Measurements from ENCODE around the gene SPDYE1.
"Not testable (repeated sequence)": the region's sequence is repeated elsewhere in the genome, so short reads cannot be mapped to it uniquely, and the experiment has no call there.

The SPDYE1 gene

DNA sequence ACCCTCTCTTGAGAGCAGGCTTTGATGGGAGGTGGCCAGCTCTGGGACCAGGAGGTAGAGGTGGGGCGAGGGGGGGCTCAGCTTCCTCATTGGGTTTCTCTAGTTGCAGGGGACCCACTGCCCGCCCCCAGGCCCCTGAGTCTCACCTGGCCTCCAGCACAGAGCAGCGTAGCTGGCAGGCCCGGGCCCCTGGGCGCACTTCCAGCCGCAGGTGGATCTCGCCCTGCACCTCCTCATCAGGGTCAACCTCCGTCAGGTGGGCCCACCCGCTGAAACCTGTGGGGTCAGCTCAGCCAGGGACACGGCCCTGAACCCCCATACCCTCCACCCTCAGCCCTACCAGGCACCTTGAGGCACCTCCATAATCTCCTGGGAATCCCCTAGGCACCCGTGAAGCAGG lies 28.1 kb upstream of the SPDYE1 start:
- H3K36me3 ChIP-seq: peaks cover 0 to 17% (median 0%) of the 10 kb centered on the region in 3 donors
- intact Hi-C loops (cut with DNase I; ENCODE audit: low total_unique reads); DNase-seq; H3K27ac ChIP-seq; H3K9me3 ChIP-seq; H3K4me1 ChIP-seq; H3K4me3 ChIP-seq; H3K27me3 ChIP-seq: not testable (repeated sequence)

DNA sequence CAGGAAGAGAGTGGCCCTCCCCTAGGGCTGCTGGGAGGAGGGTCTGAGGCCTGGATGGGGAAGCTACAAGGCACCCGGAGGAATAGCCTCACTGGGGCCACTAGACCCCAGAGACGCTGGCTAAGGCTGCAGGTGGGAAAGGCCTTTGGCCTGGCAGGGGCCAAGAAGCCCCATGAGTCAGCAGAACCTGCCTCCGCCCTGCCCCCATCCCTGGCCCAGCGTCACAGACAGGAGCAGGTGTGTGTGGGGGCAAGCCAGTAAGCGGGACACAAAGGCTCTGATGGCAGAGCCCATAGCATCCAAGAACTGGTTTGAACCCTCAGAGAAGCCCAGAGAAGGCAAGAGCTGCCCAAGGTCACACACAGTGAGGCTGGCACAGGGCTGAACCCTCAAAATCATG lies 27.0 kb upstream of the SPDYE1 start:
- H3K9me3 ChIP-seq; H3K27ac ChIP-seq; H3K4me3 ChIP-seq; H3K27me3 ChIP-seq; H3K4me1 ChIP-seq; intact Hi-C loops (cut with DNase I; ENCODE audit: low total_unique reads); DNase-seq: not testable (repeated sequence)
- peaks cover 0 to 11% (median 0%) of the 10 kb centered on the region in 3 donors for H3K36me3 ChIP-seq

DNA sequence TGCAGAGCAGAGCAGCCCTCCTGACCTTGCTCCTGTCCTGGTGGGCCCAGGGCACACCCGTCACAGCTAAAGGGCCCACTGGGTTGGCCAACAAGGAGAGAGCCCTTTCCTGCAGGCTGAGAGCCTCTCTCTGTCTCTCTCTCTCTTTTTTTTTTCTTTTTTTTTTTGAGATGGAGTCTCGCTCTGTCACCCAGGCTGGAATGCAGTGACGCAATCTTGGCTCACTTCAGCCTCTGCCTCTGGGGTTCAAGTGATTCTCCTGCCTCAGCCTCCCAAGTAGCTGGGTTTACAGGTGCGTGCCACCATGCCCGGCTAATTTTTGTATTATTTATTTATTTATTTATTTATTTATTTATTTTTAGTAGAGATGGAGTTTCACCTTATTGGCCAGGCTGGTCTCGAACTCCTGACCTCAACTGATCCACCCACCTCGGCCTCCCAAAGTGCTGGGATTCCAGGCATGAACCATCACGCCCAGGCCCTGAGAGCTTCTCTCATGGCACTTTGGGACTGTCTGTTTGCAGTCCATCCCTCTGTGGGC lies 23.6 kb upstream of the SPDYE1 start:
- H3K36me3 ChIP-seq; H3K9me3 ChIP-seq; DNase-seq; intact Hi-C loops (cut with DNase I; ENCODE audit: low total_unique reads); H3K27ac ChIP-seq; H3K4me1 ChIP-seq; H3K4me3 ChIP-seq; H3K27me3 ChIP-seq: not testable (repeated sequence)

DNA sequence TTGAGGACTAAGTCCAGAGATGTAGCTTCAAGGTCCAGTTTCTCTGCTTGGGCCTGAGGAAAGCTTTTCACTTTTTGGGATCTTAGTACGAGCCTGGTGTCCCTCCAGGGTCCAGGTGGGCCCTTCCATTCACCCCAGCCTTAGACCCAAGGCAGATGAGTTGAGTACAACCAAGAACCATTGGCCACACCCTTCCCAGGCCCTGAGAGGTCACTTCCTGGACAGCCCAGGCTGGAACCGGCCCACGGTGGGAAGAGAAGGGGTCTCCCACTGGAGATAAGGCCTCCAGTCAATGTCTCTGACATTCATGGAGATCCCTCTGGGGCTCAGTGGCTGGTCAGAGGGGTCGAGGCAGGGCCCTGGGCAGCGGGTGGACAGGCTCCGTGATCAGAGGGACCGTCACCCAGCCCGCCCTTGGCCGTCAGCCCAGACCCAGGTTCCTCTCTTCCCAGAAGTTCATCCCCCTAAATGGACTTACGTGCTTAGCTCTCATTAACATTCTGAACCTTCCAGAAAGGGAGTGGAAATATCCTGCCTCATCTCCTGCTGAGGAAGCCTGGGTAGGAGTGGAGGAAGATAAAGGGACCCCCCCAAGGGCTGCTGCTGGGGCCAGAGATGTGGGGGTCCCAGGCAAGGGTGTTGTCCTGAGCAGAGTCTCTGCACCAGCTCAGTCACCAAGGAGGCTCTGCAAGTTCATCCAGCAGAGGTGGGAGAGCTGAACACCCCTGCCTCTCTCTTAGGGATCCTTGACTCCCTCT lies 22.8 kb upstream of the SPDYE1 start:
- H3K4me3 ChIP-seq; H3K4me1 ChIP-seq; H3K36me3 ChIP-seq; H3K27ac ChIP-seq; DNase-seq; H3K27me3 ChIP-seq; intact Hi-C loops (cut with DNase I; ENCODE audit: low total_unique reads); H3K9me3 ChIP-seq: not testable (repeated sequence)

DNA sequence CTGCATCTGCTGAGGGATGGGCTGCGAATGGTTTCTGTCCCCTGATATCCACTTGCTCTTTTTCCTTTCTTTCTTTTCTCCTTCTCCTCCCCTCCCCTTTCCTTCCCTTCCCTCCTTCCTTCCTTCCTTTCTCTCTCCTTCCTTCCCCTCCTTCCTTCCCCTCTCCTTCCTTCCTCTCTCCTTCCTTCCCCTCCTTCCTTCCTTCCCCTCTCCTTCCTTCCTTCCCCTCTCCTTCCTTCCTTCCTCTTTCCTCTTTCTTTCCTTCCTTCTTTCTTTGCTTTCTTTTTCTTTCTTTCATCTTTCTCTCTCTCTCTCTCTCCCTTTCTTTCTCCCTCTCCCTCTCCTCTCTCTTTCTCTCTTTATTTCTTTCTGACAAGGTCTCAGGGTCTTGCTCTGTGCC lies 20.2 kb upstream of the SPDYE1 start:
- no peaks in the 10 kb centered on the region for H3K27me3 ChIP-seq
- H3K9me3 ChIP-seq: no peaks in the 10 kb centered on the region
- intact Hi-C loops (cut with DNase I; ENCODE audit: low total_unique reads): no loop called here
- no peak overlapping the region for H3K4me3 ChIP-seq
- TF ChIP-seq, protein P1, sequence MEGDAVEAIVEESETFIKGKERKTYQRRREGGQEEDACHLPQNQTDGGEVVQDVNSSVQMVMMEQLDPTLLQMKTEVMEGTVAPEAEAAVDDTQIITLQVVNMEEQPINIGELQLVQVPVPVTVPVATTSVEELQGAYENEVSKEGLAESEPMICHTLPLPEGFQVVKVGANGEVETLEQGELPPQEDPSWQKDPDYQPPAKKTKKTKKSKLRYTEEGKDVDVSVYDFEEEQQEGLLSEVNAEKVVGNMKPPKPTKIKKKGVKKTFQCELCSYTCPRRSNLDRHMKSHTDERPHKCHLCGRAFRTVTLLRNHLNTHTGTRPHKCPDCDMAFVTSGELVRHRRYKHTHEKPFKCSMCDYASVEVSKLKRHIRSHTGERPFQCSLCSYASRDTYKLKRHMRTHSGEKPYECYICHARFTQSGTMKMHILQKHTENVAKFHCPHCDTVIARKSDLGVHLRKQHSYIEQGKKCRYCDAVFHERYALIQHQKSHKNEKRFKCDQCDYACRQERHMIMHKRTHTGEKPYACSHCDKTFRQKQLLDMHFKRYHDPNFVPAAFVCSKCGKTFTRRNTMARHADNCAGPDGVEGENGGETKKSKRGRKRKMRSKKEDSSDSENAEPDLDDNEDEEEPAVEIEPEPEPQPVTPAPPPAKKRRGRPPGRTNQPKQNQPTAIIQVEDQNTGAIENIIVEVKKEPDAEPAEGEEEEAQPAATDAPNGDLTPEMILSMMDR (IDR thresholded peaks at IDR 0.05): no peak
- no peak overlapping the region for H3K27ac ChIP-seq
- DNase-seq: no peak
- no peaks in the 10 kb centered on the region for H3K36me3 ChIP-seq
- no peaks in the 10 kb centered on the region for H3K4me1 ChIP-seq

DNA sequence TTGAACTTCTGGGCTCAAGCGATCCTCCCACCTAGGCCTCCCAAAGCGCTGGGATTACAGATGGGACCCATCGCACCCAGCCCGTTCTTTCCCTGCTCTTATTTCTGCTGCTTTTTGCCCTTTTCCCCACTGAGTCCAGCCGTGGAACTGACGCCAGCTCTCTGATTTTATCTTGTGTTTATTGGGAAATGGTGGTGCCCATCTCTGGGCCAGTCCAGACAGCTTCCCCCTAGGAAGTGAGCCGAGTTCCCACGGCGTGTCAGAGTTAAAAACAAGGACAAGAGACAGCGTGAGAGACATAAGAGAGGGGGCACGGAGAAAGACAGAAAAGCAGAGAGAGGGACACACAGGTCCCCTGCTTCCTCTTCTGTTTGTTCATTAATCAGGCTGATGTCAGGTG lies 19.6 kb upstream of the SPDYE1 start:
- H3K4me3 ChIP-seq; DNase-seq; H3K9me3 ChIP-seq; H3K27ac ChIP-seq; H3K36me3 ChIP-seq; intact Hi-C loops (cut with DNase I; ENCODE audit: low total_unique reads); H3K27me3 ChIP-seq; H3K4me1 ChIP-seq: not testable (repeated sequence)

DNA sequence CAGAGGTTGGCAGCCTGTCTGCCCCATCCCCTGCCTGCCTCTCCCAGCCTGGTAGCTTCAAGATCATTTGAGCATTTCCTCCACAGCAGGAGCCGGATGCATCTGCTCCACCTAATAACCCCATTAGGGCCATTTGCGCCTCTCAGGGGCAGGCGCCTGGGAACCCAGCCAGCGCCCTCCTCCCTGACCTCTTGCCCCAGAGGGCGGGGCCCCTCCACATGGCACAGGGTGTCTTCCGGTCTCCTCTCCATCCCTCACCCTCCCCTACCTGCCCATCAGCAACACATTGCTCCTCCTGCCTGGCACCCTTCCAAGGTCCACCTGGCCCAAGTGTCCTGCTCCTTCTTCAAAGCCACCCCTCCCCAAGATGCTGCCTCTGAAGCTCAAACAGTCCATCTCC lies 14.8 kb upstream of the SPDYE1 start:
- intact Hi-C loops (cut with DNase I; ENCODE audit: low total_unique reads); H3K4me3 ChIP-seq; H3K27ac ChIP-seq; DNase-seq; H3K4me1 ChIP-seq; H3K36me3 ChIP-seq; H3K9me3 ChIP-seq; H3K27me3 ChIP-seq: not testable (repeated sequence)

DNA sequence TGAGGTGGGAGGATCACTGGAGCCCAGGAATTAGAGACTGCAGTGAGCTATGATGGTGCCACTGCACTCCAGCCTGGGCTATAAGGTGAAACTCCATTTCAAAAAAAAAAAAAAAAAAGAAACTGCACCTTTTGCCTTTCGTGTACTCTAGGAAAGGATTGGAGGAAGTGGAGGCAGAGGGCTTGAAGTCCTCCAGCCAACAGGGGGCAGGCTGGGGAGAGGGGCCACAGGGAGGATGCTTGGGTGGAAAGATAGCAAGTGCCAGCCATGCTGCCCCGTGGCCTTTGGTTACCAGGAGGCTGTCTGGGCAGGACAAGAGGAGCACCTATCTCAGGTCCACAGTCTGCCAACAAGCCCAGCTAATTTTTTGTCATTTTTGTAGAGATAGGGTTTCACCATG lies 14.0 kb upstream of the SPDYE1 start:
- H3K4me1 ChIP-seq; H3K27me3 ChIP-seq; intact Hi-C loops (cut with DNase I; ENCODE audit: low total_unique reads); H3K4me3 ChIP-seq; DNase-seq; H3K27ac ChIP-seq; H3K9me3 ChIP-seq; H3K36me3 ChIP-seq: not testable (repeated sequence)

DNA sequence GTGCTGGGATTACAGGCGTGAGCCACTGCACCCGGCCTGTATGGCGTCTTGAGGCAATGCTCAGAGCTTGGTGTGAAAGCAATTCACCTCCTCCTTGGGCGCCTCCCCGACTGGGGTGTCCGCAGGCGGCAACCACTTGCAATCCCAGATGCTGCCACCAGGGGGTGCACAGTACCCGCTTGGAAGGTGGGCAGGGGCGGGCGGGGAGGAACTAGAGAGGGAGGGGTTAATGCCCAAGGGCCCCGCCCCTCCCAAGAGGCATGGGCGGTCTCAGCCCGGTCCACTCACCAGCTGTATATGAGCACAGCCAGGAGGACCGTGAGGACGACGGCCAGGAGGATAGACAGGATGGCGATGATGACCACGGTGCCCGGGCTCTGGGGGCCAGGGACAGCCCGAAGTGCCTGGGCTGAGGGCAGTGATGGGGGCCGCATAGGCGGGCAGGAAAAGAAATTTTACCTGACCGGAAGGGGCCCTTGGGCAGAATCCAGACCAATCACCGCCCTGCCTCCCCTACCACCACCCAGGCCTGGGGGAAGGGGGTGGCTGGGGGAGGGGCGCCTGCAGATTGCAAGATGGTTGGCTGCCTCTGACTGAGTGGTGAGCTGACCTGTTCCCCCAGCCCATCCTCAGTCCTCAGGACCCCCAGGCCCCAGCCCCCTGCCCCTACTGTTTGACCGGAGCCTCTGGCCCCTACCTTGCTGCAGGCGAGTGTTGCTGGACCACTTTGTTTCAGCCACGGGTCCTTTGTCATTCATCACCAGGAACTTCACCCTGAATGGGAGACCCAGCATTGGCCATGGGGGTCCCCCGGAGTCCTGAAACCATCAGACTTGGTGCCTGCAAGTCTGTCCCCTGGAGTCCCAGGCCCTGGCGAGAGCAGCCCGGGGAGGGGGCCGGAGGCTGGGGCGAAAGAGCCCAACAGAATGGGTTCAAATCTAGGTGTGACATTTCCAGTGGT lies 11.5 kb upstream of the SPDYE1 start:
- H3K27me3 ChIP-seq; H3K36me3 ChIP-seq; H3K4me1 ChIP-seq; H3K9me3 ChIP-seq; intact Hi-C loops (cut with DNase I; ENCODE audit: low total_unique reads): not testable (repeated sequence)
- DNase-seq: peak; percentile 45 to 74
- TF ChIP-seq, protein P1 (IDR thresholded peaks at IDR 0.05): peak in 1 of 2 experiments; percentile 66
- peak overlapping the region in 1 of 2 donors; percentile 8 for H3K27ac ChIP-seq
- H3K4me3 ChIP-seq: peak overlapping the region; percentile 22 to 34

DNA sequence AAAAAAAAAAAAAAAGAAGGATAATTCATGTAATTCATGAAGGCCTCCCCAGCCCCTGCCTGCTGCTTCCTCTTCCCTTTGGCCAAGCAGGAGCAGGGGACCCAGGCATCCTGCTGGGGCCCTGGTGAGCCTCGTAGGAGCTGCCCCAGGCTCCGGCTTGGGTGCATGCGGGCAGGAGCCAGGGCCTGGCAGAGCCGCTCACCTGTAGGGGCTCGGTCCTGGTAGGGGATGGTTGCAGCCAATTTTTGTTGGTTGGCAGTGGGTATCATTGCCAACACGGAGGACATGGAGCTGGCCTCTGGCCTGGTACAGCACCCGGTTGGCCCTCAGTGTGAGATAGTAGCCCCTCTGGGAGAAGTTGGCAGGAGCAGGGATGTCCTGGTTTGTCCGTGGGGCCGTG lies 10.2 kb upstream of the SPDYE1 start:
- H3K9me3 ChIP-seq; H3K27me3 ChIP-seq; DNase-seq; H3K4me3 ChIP-seq; H3K36me3 ChIP-seq; intact Hi-C loops (cut with DNase I; ENCODE audit: low total_unique reads); H3K27ac ChIP-seq; H3K4me1 ChIP-seq: not testable (repeated sequence)

DNA sequence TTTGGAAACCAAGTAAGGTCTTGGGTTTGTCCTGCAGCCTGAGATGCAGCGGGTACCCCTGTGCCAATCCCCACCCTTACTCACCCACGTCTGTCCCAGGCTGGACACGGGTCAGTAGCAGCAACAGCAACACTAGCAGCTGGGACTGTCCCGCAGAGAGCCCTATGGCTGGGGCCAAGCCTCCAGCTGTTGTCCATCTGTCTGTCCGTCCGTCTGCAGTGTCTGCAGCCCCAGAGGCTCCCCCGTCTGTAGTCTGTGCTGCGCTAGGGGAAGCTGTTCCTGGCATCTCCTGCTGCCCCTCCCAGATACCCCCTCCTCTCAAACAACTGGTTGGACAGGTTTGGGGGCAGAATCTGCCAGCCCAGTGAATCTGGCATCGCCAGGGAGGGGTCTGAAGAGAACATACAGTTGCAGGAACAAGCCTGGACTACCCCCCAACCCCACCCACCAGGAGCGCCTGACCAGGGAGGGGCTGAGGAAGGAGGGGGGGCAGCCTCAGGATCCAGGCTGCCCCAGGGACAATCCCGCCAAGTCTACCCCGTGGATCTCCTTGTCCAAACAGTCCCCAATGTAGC lies 7.6 kb upstream of the SPDYE1 start:
- H3K9me3 ChIP-seq; H3K27ac ChIP-seq; intact Hi-C loops (cut with DNase I; ENCODE audit: low total_unique reads); H3K27me3 ChIP-seq; H3K4me3 ChIP-seq; H3K4me1 ChIP-seq; H3K36me3 ChIP-seq; DNase-seq: not testable (repeated sequence)
